WTC11 (cell line): ENCODE data around the gene COL20A1. TPM values are rescaled to one million over a fixed set of nuclear protein-coding genes. Genes with fewer than 3 reads are reported as not detected.
"Not testable (repeated sequence)": the region's sequence is repeated elsewhere in the genome, so short reads cannot be mapped to it uniquely, and the experiment has no call there.

ENCODE experiments used
- ATAC-seq: fragments of 200-7000 bp; cut with Tn5 transposase; 2 replicates; pipeline ENCODE4 v1.10.0; 2021; ENCODE audit warnings: mild to moderate bottlenecking, moderate library complexity
- CTCF ChIA-PET: fragments of 300-600 bp; sonication (Branson Sonifier 250); formaldehyde crosslinking; loops from one replicate; lab custom pipeline; 2021; ENCODE audit warnings: antibody characterized with exemption; lab: Charles Lee
- POLR2A ChIA-PET: fragments of 350-600 bp; sonication (Branson Sonifier 250); formaldehyde crosslinking; loops from one replicate; lab custom pipeline; 2021; ENCODE audit warnings: antibody characterized with exemption; lab: Charles Lee
- DNase-seq: peaks from one replicate; pipeline ENCODE4 v3.0.0; 2021; ENCODE audit warnings: low spot score
- H3K27ac Mint-ChIP-seq: 2 replicates; pipeline ENCODE4 v1.8.0; 2021; ENCODE audit warnings: mixed read lengths
- H3K27me3 Mint-ChIP-seq: 2 replicates; pipeline ENCODE4 v1.8.0; 2021; ENCODE audit warnings: low read depth, mild to moderate bottlenecking, moderate library complexity, mixed read lengths
- H3K36me3 Mint-ChIP-seq: 2 replicates; pipeline ENCODE4 v1.8.0; 2021; ENCODE audit warnings: mixed read lengths
- H3K4me1 Mint-ChIP-seq: 2 replicates; pipeline ENCODE4 v1.8.0; 2022; ENCODE audit warnings: mixed read lengths
- H3K4me3 Mint-ChIP-seq: 2 replicates; pipeline ENCODE4 v1.8.0; 2021; ENCODE audit warnings: mild to moderate bottlenecking, moderate library complexity, mixed read lengths
- H3K9me3 Mint-ChIP-seq: 2 replicates; pipeline ENCODE4 v1.8.0; 2021; ENCODE audit warnings: mixed read lengths
- ATF1 ChIP-seq: sonication (generic); formaldehyde crosslinking; IDR thresholded peaks from 2 replicates; pipeline ENCODE4 v1.8.1; 2023; ENCODE audit warnings: mild to moderate bottlenecking, moderate library complexity, missing genetic modification reagents
- E2F1 ChIP-seq: sonication (generic); formaldehyde crosslinking; IDR thresholded peaks from 2 replicates; pipeline ENCODE4 v1.8.0; 2022; ENCODE audit warnings: mild to moderate bottlenecking, missing genetic modification reagents
- GABPB1 ChIP-seq: sonication (generic); formaldehyde crosslinking; IDR thresholded peaks from 2 replicates; pipeline ENCODE4 v1.8.1; 2023; ENCODE audit warnings: mild to moderate bottlenecking, missing genetic modification reagents
- JAZF1 ChIP-seq: fragments of 250-450 bp; sonication (Bioruptor Pico); IDR thresholded peaks from 2 replicates; pipeline ENCODE4 v1.9.0; 2021; ENCODE audit warnings: moderate library complexity, mild to moderate bottlenecking, inconsistent platforms
- PREB ChIP-seq: sonication (generic); formaldehyde crosslinking; IDR thresholded peaks from 2 replicates; pipeline ENCODE4 v1.8.1; 2022; ENCODE audit warnings: mild to moderate bottlenecking, missing genetic modification reagents, moderate library complexity, borderline replicate concordance
- ZNF121 ChIP-seq: sonication (generic); formaldehyde crosslinking; IDR thresholded peaks from 2 replicates; pipeline ENCODE4 v1.8.0; 2023; ENCODE audit warnings: missing genetic modification reagents
- ZNF138 ChIP-seq: sonication (generic); formaldehyde crosslinking; conservative IDR thresholded peaks from 2 replicates; pipeline ENCODE4 v1.8.1; 2022; ENCODE audit warnings: mild to moderate bottlenecking, moderate library complexity, missing genetic modification reagents
- ZSCAN18 ChIP-seq: fragments of 250-450 bp; sonication (Bioruptor Pico); IDR thresholded peaks from 2 replicates; pipeline ENCODE4 v2.1.2; 2022; ENCODE audit warnings: mild to moderate bottlenecking, moderate library complexity
- total RNA-seq: library from RNA; stranded (reverse); gene quantifications from 3 replicates; pipeline ENCODE4 v1.2.3, GENCODE V29; 2021
- TF ChIP-seq, protein P1 (sequence below): sonication (generic); formaldehyde crosslinking; conservative IDR thresholded peaks from 2 replicates; pipeline ENCODE4 v1.8.1; 2023; ENCODE audit warnings: mild to moderate bottlenecking, low read depth, missing genetic modification reagents, moderate library complexity

The COL20A1 gene
- total RNA-seq, 1 experiment from 2014 or later, result 1.3 TPM

DNA sequence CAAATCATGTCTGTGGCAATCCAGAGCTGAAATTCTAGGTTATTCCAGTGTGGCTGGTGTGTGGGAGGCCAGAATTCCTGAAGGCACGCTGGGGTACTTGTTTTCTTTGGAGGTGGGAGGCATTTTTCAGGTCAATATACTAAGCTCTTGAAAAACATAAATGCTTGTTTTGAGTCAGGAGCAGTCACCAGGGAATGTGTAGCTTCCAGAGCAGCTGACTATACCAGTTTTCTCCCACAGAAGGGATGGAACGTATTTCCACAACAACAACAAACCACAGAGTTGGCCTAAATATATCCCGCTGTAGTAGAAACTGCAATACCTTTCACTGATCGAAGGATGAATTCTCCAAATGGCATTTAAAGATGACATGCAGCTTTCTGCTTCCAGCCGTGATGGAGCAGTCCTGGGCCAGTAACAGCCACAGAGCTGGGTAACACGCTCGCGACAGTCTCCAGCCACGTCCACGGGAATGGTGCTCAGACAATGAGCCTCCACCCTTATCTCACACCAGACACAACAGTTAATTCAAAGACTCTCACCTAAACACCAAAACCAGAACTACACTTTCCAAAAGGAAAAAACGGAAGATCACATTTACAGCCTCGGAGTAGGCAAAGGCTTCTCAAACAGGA is 44.9 kb downstream of the COL20A1 start:
- H3K4me1 Mint-ChIP-seq, result no peaks in the 10 kb centered on the region
- POLR2A ChIA-PET, result no interaction called here
- ATAC-seq, result no peak
- peaks cover 27% of the 10 kb centered on the region for H3K9me3 Mint-ChIP-seq
- H3K27me3 Mint-ChIP-seq, result peaks cover 7% of the 10 kb centered on the region
- no peak for TF ChIP-seq ZSCAN18
- TF ChIP-seq, protein P1, sequence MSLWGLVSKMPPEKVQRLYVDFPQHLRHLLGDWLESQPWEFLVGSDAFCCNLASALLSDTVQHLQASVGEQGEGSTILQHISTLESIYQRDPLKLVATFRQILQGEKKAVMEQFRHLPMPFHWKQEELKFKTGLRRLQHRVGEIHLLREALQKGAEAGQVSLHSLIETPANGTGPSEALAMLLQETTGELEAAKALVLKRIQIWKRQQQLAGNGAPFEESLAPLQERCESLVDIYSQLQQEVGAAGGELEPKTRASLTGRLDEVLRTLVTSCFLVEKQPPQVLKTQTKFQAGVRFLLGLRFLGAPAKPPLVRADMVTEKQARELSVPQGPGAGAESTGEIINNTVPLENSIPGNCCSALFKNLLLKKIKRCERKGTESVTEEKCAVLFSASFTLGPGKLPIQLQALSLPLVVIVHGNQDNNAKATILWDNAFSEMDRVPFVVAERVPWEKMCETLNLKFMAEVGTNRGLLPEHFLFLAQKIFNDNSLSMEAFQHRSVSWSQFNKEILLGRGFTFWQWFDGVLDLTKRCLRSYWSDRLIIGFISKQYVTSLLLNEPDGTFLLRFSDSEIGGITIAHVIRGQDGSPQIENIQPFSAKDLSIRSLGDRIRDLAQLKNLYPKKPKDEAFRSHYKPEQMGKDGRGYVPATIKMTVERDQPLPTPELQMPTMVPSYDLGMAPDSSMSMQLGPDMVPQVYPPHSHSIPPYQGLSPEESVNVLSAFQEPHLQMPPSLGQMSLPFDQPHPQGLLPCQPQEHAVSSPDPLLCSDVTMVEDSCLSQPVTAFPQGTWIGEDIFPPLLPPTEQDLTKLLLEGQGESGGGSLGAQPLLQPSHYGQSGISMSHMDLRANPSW (CRISPR knock-in tag), result no peak
- no peak for TF ChIP-seq PREB (CRISPR knock-in tag)
- no peak for TF ChIP-seq ZNF138
- no peak for TF ChIP-seq ZNF121 (CRISPR knock-in tag)
- no peak for TF ChIP-seq JAZF1 (CRISPR knock-in tag)
- no peak for TF ChIP-seq ATF1 (CRISPR knock-in tag)
- TF ChIP-seq E2F1 (CRISPR knock-in tag), result no peak
- TF ChIP-seq, all 79 proteins: peak for 0
- DNase-seq, result no peak
- H3K4me3 Mint-ChIP-seq, result no peak overlapping the region
- no peaks in the 10 kb centered on the region for H3K36me3 Mint-ChIP-seq
- H3K27ac Mint-ChIP-seq, result no peak overlapping the region
- CTCF ChIA-PET, result interaction anchor here (0.5 to 1.2 kb wide), 2 partner anchors 44 to 200 kb away, joined by 3 read pairs; no protein-coding TSS in a partner anchor

- H3K4me3 Mint-ChIP-seq, ATAC-seq, H3K27ac Mint-ChIP-seq, POLR2A ChIA-PET, H3K27me3 Mint-ChIP-seq, DNase-seq, H3K4me1 Mint-ChIP-seq, H3K36me3 Mint-ChIP-seq, CTCF ChIA-PET: not testable (repeated sequence)
- peak; percentile 81 for TF ChIP-seq GABPB1 (CRISPR knock-in tag)
- H3K9me3 Mint-ChIP-seq, result peaks cover 23% of the 10 kb centered on the region
Measured at GRCh38 chr20:63339154-63340094, 46.4 kb downstream of the COL20A1 start.

DNA sequence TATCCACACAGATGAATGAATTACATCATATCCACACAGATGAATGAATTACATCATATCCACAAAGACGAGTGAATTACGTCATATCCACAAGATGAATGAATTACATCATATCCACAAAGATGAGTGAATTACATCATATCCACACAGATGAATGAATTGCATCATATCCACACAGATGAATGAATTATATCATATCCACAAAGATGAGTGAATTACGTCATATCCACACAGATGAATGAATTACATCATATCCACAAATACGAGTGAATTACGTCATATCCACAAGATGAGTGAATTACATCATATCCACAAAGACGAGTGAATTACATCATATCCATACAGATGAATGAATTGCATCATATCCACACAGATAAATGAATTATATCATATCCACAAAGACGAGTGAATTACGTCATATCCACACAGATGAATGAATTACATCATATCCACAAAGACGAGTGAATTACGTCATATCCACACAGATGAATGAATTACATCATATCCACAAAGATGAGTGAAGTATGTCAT is 47.2 kb downstream of the COL20A1 start:
- POLR2A ChIA-PET, H3K27ac Mint-ChIP-seq, H3K4me1 Mint-ChIP-seq, ATAC-seq, H3K27me3 Mint-ChIP-seq, DNase-seq, H3K4me3 Mint-ChIP-seq, H3K36me3 Mint-ChIP-seq: not testable (repeated sequence)
- CTCF ChIA-PET, result interaction anchor here (0.7 to 2.0 kb wide), 2 partner anchors 22 to 41 kb away, joined by 3 to 4 read pairs; no protein-coding TSS in a partner anchor
- H3K9me3 Mint-ChIP-seq, result peaks cover 19% of the 10 kb centered on the region
- TF ChIP-seq GABPB1 (CRISPR knock-in tag), result peak; percentile 61; the same call in 1 of the 2 replicates
